ENCODE data around the gene CERS6. TPM values are rescaled to one million over a fixed set of nuclear protein-coding genes. Genes with fewer than 3 reads are reported as not detected.

The CERS6 gene
- total RNA-seq, 1 donor from 2014 or later = 10.9 TPM

GRCh38 chr2:168460571-168460970 is 4.5 kb downstream of the CERS6 start:
- H3K27ac ChIP-seq = no peak overlapping the region
- H3K4me3 ChIP-seq = no peak overlapping the region
- peaks cover 0 to 7% of the 10 kb centered on the region in 2 donors for H3K4me1 ChIP-seq
- no peak for DNase-seq (ENCODE audit: low spot score in 2 of 2)
- H3K27me3 ChIP-seq = no peaks in the 10 kb centered on the region
- TF ChIP-seq, protein P1, sequence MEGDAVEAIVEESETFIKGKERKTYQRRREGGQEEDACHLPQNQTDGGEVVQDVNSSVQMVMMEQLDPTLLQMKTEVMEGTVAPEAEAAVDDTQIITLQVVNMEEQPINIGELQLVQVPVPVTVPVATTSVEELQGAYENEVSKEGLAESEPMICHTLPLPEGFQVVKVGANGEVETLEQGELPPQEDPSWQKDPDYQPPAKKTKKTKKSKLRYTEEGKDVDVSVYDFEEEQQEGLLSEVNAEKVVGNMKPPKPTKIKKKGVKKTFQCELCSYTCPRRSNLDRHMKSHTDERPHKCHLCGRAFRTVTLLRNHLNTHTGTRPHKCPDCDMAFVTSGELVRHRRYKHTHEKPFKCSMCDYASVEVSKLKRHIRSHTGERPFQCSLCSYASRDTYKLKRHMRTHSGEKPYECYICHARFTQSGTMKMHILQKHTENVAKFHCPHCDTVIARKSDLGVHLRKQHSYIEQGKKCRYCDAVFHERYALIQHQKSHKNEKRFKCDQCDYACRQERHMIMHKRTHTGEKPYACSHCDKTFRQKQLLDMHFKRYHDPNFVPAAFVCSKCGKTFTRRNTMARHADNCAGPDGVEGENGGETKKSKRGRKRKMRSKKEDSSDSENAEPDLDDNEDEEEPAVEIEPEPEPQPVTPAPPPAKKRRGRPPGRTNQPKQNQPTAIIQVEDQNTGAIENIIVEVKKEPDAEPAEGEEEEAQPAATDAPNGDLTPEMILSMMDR (IDR thresholded peaks at IDR 0.05) = no peak
- intact Hi-C loops (cut with DNase I) = no loop called here
- no peaks in the 10 kb centered on the region for H3K36me3 ChIP-seq
- no peaks in the 10 kb centered on the region for H3K9me3 ChIP-seq

DNA sequence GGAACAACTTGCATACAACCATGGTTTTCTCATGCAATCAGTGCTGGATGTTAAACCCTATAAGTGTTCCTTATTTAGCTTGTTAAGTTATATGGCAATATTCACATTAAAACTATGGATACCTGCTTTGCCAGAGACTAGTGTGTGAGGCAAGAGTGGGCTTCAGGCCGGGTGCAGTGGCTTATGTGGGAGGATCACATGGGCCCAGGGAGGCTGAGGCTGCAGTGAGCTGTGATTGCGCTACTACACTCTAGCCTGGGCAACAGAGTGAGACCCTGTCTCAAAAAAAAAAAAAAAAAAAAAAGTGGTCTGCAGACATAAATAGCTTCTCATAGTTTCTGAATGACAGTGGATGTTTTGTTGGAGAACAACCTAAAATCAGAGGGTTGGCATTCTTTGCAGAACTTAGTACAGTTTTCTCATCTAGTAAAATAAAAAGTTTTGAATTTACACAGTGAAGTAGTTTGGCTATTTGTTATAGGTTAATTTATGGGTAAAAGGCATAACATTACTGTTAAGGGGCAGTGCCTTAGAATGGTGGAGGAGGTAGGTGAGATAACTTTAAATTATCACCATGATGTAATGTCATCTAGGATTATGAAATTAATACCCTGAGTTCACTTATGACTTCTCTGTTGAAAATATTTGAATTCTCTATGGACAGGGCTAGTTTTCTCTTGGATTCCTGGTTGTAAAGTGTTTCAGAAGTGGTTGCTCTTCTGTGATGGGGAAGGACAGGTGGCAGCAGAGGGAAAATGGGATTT is 5.3 kb downstream of the CERS6 start:
- no peak for DNase-seq (ENCODE audit: low spot score in 2 of 2)
- H3K4me3 ChIP-seq = no peak overlapping the region
- H3K36me3 ChIP-seq = no peaks in the 10 kb centered on the region
- intact Hi-C loops (cut with DNase I) = no loop called here
- no peaks in the 10 kb centered on the region for H3K9me3 ChIP-seq
- H3K4me1 ChIP-seq = peaks cover 0 to 9% of the 10 kb centered on the region in 2 donors
- H3K27ac ChIP-seq = no peak overlapping the region
- TF ChIP-seq, protein P1 (IDR thresholded peaks at IDR 0.05) = no peak
- H3K27me3 ChIP-seq = no peaks in the 10 kb centered on the region

DNA sequence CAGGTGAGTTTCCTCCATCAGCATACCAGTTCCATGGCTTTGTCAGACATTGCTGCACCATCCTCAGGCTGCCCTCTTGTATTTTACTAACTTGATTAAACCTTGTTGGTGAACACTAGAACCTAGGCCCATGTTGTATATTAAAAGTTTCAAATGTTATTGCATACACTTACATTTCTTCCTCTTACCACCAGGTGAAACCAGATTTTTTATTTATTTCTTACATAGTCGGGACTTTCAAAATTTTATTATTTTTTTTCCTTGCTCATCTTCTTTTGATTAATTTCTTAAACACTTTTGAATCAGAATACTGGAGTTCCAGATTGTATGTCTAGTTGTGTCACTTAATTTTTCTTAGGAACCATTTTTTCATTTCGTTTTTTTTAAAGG is 5.9 kb downstream of the CERS6 start:
- peaks cover 0 to 11% of the 10 kb centered on the region in 2 donors for H3K4me1 ChIP-seq
- no peak for DNase-seq (ENCODE audit: low spot score in 2 of 2)
- no peaks in the 10 kb centered on the region for H3K27me3 ChIP-seq
- TF ChIP-seq, protein P1 (IDR thresholded peaks at IDR 0.05) = no peak
- H3K9me3 ChIP-seq = no peaks in the 10 kb centered on the region
- no peaks in the 10 kb centered on the region for H3K36me3 ChIP-seq
- intact Hi-C loops (cut with DNase I) = no loop called here
- H3K4me3 ChIP-seq = no peak overlapping the region
- H3K27ac ChIP-seq = no peak overlapping the region

DNA sequence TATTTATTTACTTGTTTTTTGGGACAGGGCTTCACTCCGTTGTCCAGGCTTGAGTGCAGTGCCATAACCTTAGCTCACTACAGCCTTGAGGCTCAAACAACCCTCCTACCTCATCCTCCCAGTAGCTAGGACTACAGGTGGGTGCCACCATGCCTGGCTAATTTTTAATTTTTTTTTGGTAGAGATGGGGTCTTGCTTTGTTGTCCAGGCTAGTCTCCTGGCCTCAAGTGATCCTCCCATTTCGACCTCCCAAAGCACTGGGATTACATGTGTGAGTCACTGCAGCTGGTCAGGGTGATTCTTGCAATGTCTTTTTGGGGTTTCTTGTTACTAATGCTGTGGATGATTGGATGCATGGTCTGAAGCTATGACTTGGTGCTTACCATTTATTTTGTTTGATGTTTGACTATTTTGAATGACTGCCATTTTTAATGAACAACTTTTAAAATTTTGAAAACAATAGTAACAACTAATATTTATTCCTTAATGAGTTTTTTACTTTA is 6.5 kb downstream of the CERS6 start:
- intact Hi-C loops (cut with DNase I) = no loop called here
- H3K9me3 ChIP-seq = no peaks in the 10 kb centered on the region
- no peaks in the 10 kb centered on the region for H3K27me3 ChIP-seq
- TF ChIP-seq, protein P1 (IDR thresholded peaks at IDR 0.05) = no peak
- H3K36me3 ChIP-seq = no peaks in the 10 kb centered on the region
- H3K4me1 ChIP-seq = peaks cover 0 to 12% of the 10 kb centered on the region in 2 donors
- H3K27ac ChIP-seq = no peak overlapping the region
- H3K4me3 ChIP-seq = no peak overlapping the region
- no peak for DNase-seq (ENCODE audit: low spot score in 2 of 2)

DNA sequence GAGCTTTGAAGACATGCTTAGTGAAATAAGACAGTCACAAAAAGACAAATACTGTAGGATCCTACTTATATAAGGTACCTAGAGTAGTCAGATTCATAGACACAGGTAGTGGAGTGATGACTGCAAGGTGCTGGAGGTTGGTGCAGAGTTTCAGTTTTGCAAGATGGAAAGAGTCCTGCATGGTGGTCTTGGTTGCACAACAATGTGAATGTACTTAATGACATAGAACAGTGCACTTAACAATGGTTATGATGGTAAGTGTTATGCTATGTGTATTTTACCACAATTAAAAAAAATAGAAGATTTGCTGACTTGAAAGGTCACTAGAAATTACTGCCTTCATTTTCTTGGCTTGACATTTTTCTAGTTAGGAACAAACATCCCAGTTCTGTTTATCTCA is 9.5 kb downstream of the CERS6 start:
- TF ChIP-seq, protein P1 (IDR thresholded peaks at IDR 0.05) = no peak
- no peak overlapping the region for H3K27ac ChIP-seq
- no peak for DNase-seq (ENCODE audit: low spot score in 2 of 2)
- H3K4me1 ChIP-seq = peaks cover 0 to 9% of the 10 kb centered on the region in 2 donors
- no peaks in the 10 kb centered on the region for H3K27me3 ChIP-seq
- intact Hi-C loops (cut with DNase I) = no loop called here
- H3K4me3 ChIP-seq = no peak overlapping the region
- no peaks in the 10 kb centered on the region for H3K9me3 ChIP-seq
- H3K36me3 ChIP-seq = no peaks in the 10 kb centered on the region
